ENCODE measurements around the gene CDH22.

The CDH22 gene

DNA sequence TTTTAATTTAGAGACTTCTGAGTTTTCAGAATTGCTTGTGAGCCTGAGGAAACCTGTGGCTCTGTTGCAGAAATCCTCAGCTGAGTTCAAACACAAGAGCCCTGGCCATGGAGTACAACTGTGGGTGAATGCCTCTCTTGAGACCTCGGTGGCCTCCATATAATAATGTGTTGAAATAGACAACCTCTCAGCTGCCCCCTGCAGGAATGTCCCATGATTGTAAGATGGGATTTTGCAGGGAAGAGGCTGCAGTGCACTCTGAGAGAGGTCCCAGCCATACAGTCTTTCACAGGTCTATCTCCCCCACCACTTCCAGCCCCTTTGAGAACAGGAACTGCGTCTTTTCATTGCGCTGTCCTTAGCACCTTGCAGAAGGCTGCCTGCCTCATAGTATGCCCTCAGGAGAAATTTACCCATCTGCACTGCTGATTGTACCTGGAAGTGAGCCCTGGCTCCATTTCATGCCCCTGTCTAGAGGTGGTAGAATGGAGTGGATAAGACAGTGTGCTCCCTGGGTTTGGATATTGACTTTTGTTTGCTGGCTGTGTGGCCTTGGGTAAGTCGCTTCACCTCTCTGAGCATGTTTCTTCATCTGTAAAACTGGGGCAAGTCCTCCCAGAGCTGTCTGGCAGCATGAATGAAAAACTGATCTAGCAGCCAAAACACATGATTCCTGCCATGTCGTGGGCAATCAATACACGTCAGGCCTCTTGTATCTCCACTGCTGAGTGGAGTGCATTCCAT, 16.8 kb upstream of the CDH22 start:
- DNase-seq: no peak

GRCh38 chr20:46324379-46324778, 16.1 kb upstream of the CDH22 start:
- no peak for DNase-seq

GRCh38 chr20:46323557-46323956, 15.3 kb upstream of the CDH22 start:
- no peak for DNase-seq

- DNase-seq: no peak
Observed at GRCh38 chr20:46322641-46323040, 14.3 kb upstream of the CDH22 start.

- DNase-seq: no peak
Observed at GRCh38 chr20:46317685-46318177, 9.4 kb upstream of the CDH22 start.

DNA sequence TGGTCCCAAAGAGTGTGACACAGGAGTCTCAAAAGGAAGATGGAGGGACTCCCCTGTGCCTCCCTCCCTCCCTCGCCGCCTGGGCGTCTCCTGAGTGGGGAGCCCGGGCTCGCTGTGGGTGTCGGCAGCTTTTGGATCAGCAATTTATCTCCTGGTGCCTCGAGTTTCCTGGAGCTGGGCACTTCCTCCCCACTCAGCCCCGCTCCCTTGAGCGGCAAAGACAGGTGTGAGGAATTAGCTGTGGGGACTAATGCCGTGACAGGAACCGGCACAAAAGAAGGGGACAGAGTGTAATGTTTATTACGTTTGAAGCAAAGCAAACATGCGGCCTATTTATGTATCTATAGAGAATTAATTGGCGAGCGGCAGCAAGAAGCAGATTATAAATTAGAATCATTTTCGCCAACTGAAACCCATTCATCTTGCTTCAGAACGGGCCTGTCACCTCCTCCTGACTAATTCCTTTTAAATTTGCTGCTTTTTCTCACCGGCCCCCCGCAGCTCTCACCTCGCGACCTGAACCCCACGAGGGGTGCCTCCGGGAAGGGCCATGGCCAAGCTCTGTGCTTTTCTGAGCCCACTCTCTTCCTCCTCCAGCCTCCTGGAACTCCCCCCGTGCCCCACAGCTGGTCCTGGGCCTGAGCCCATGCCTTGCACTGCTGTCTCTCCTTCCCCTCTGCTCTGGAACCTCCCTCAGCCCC, 8.8 kb upstream of the CDH22 start:
- no peak for DNase-seq

DNA sequence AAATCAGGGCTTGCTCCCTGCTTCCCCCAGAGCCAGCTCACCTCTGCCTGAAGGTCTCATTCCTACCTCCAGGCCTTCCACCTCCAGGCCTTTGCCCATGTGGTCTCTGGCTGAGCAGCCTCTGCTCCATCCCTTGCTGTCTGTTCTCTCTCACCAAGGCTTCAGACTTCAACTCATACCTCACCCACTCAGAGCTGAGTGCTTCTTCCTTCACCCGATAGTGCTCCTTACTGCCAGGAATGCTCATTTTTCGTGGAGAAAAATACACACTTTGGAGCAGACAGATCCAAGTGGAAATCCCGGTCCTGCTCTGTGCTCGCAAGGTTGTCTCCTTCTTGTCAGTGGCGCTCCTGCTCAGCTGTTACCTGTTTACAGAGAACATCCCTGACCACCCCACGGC, 7.0 kb upstream of the CDH22 start:
- no peak for DNase-seq

DNA sequence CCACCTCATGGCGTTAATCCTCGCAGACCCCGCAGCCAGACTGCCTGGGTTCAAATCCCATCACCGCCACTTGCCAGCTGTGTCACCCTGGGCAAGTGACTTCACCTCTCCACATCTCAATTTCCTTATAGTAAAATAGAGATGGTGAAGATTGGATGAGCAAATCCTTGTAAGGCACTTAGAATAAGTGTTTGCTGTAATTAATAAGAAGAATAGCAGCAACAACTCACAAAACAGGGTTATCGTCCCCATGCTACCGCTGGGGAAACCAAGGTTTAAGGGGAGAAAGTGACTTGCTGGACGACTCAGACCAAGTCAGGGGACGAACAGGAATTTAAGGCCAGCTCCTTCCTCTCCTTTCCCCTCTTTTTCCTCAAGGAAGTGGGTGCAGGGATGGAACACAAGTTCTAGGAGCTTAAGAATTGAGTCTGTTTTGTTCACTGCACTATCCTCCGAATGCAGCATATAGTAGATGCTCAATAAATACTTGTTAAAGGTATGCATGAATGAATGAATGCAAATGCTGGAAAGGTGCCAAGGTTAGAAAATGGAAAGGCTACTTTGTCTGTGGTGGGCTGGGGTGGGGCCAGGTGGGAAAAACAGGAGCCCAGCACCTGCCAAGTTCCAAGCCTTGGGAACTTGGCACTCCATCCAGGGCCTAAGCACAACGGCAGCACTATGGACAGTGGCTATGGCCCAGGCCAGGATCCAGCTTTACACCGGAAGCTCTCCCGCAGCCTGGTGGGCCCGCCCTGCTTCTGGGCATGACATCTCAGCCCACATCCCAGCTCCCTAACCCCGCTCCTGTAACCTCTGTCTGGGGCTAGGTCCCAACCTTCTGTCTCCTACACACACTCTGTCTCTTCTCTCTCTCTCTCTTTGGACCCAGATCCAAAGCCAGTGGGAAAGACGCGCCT, 4.9 kb upstream of the CDH22 start:
- DNase-seq: no peak

- peak in 4 of 56 donors; percentile 2 to 10 (median 8) for DNase-seq
Observed at GRCh38 chr20:46312075-46312944, 4.0 kb upstream of the CDH22 start.

DNA sequence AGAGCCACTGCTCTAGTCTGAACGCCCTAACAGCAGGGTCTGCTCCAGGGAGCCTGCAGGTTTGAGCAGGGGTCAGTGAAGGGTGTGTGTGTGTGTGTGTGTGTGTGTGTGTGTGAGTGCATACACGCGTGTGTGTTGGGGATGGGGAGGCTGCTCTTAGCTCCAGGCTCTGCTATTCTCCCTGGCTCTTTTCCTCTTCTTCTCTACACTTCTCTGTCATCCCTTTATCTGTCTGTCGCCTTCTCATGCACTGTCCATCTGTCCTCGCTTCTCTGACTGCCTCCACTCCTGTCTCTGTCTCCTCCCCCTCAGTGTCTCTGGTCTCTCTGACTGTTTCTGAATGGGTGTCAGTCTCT, 3.4 kb upstream of the CDH22 start:
- DNase-seq: no peak

- no peak for DNase-seq
Observed at GRCh38 chr20:46311039-46311650, 2.8 kb upstream of the CDH22 start.

DNA sequence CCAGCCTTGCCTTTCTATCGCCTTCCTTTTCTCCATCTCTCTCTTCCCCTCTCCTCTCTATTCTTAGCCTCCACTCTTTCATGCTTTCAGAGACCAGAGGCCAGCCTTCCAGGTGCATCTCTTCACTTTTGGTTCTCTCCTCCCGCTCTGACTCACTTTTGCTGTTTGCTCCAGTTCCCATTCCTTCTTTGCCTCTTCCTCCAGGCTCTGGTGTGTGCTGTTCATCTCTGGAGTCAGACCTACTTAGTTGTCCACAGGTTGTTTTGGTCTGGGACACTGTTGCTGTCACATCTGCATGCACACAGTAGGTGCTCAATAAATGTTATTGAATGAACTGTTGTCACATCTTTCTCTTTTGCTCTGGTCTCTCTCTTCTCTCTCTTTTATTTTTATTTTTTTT, 1.6 kb upstream of the CDH22 start:
- DNase-seq: no peak

GRCh38 chr20:46307999-46308257, 370 bp downstream of the CDH22 start:
- no peak for DNase-seq

GRCh38 chr20:46307139-46307998, 929 bp downstream of the CDH22 start:
- DNase-seq: peak in 21 of 56 donors; percentile 3 to 52 (median 19)

DNA sequence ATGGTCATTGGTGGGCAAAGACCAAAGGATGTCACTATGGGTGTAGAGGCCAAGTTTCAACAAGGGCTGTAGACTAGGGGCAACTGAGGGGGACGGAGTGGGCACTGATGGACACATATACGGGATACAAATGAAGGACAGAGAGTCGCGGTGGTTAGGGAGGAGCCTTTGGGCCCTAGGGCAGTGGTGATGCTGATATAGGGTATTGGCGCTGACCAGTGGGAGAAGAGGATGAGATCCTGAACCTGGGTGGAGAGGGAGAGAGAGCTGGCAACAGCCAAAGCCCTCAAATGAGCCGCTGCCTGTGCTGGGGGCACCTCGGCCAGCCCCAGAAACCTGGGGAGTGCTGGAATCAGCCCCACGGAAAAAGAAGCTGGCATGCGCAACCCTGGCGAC, 1.6 kb downstream of the CDH22 start:
- no peak for DNase-seq

DNA sequence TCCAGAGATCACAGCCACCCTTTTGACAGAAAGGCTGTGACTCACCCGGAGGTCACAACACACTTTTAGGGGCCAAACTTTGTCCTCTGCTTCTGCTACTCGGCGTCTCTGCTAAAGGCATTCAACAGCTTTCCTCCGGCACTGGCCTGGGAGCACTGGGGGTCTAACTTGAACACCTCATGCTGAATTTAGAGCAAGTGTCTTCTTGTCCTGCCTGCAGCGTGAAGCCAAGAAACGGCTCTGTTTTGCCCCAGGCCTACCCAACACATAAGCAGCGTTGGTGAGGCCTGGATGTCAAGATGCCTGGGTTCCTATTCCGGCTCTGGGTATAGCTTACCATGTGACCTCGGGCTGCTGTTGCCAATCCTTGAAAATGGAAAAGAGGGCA, 2.3 kb downstream of the CDH22 start:
- DNase-seq: no peak

GRCh38 chr20:46305331-46305972, 2.8 kb downstream of the CDH22 start:
- no peak for DNase-seq

DNA sequence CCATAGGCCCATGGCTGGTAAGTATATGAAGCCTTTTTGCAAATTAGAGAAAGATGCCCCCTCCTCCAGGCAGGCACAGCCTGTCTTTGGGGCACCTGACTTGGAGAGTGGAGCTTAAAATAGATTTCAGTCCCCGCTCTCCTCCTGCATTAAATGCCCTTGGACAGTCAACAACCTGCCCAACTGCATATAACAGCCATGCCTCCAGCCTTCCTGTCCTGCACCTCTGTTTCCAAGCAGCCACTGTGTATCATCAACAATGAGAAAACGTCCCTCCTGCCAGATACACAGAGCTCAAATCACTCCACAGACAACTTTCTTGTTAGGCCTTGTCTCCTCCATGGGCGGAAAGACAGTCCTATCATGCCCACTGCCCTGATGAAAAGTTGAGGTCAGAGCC, 3.4 kb downstream of the CDH22 start:
- DNase-seq: no peak

DNA sequence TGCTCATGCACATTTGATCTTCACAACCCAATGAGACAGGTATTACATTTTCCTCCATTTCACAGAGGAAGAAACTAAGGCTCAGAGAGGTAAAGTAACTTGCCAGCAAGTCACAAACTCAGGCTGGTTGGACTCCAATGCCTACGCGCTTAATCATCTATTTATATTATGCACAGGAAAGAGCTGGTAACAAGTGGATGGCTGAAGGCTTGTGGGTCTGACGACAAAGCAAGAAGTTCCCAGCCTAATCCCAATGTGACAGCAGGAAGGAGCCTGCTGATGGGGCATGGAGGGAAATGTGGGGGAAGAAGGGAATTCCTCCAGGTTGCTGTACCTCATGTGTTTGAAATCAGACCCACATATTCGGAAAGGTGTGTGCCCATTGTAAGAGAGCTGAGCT, 3.9 kb downstream of the CDH22 start:
- DNase-seq: peak in 2 of 56 donors; percentile 9 to 15
